Lower leg skin (tissue), 3 donors: ENCODE data around the gene MAPK13.

Source experiments
- CTCF ChIP-seq, 3 donors: fragments of 450-650 bp; IDR thresholded peaks; one replicate each; pipeline ENCODE4 v1.5.1; 2016; ENCODE audit warnings: antibody characterized with exemption in 3 of 3, mild to moderate bottlenecking in 3 of 3, moderate library complexity in 2 of 3
- POLR2A ChIP-seq, 2 donors: fragments of 450-650 bp; IDR thresholded peaks; one replicate each; pipeline ENCODE4 v1.6.1; 2016 to 2017; ENCODE audit warnings: antibody characterized with exemption in 2 of 2, mild to moderate bottlenecking in 1 of 2, moderate library complexity in 1 of 2

- TF ChIP-seq POLR2A (IDR thresholded peaks at IDR 0.05) (no peak), CTCF (IDR thresholded peaks at IDR 0.05) (no peak)
Observed at GRCh38 chr6:36149476-36149875, 19.2 kb downstream of the MAPK13 start.
